Activated naive CD4-positive, alpha-beta T cell treated with anti-CD3 and anti-CD28 coated beads for 36 hours (primary cell): ENCODE data around the gene NCS1. TPM values are rescaled to one million over a fixed set of nuclear protein-coding genes. Genes with fewer than 3 reads are reported as not detected.
"Not testable (repeated sequence)": the region's sequence is repeated elsewhere in the genome, so short reads cannot be mapped to it uniquely, and the experiment has no call there.

Experiments used
- CTCF ChIA-PET: fragments of 350-600 bp; sonication (Branson Sonifier 250); formaldehyde crosslinking; loops from one replicate; lab custom pipeline; 2021; ENCODE audit warnings: antibody characterized with exemption; lab: Charles Lee
- DNase-seq: peaks from one replicate; pipeline ENCODE4 v3.0.0-alpha.2; 2020
- H3K27ac Mint-ChIP-seq: one replicate; pipeline ENCODE4 v1.8.0; 2021; ENCODE audit warnings: mild to moderate bottlenecking, mixed read lengths
- H3K27me3 Mint-ChIP-seq: one replicate; pipeline ENCODE4 v1.8.0; 2021; ENCODE audit warnings: low read depth, mixed read lengths
- H3K36me3 Mint-ChIP-seq: one replicate; pipeline ENCODE4 v1.8.0; 2021; ENCODE audit warnings: low read depth, mixed read lengths
- H3K4me1 Mint-ChIP-seq: one replicate; pipeline ENCODE4 v1.8.0; 2021; ENCODE audit warnings: low read depth, mixed read lengths
- H3K4me3 Mint-ChIP-seq: one replicate; pipeline ENCODE4 v1.8.0; 2021; ENCODE audit warnings: mild to moderate bottlenecking, moderate library complexity, mixed read lengths
- H3K9me3 Mint-ChIP-seq: one replicate; pipeline ENCODE4 v1.8.0; 2021; ENCODE audit warnings: mixed read lengths
- intact Hi-C: fragments of 100-400 bp; cut with micrococcal nuclease; formaldehyde crosslinking; loops from one replicate; pipeline ENCODE4 v1.15.1; 2023
- total RNA-seq, 2 experiments: library from RNA; stranded (reverse); gene quantifications; one replicate each; pipeline ENCODE4 v1.2.3, GENCODE V29; 2021

NCS1 gene
- total RNA-seq, 2 experiments from 2014 or later: 22.4 to 23.3 TPM

- peaks cover 8% of the 10 kb centered on the region for H3K4me1 Mint-ChIP-seq
- H3K36me3 Mint-ChIP-seq: no peaks in the 10 kb centered on the region
- H3K9me3 Mint-ChIP-seq: no peaks in the 10 kb centered on the region
- H3K4me3 Mint-ChIP-seq: no peak overlapping the region
- intact Hi-C loops: no loop called here
- CTCF ChIA-PET: no interaction called here
- DNase-seq: no peak
- peaks cover 56% of the 10 kb centered on the region for H3K27me3 Mint-ChIP-seq
- no peak overlapping the region for H3K27ac Mint-ChIP-seq
Observed at GRCh38 chr9:130266236-130267098, 94.3 kb downstream of the NCS1 start.

- H3K4me1 Mint-ChIP-seq: peaks cover 8% of the 10 kb centered on the region
- no peaks in the 10 kb centered on the region for H3K36me3 Mint-ChIP-seq
- no peak overlapping the region for H3K27ac Mint-ChIP-seq
- intact Hi-C loops: no loop called here
- CTCF ChIA-PET: interaction anchor here (0.9 kb wide), 1 partner anchor 160 kb away, joined by 3 read pairs; no protein-coding TSS in a partner anchor
- DNase-seq: no peak
- H3K4me3 Mint-ChIP-seq: no peak overlapping the region
- H3K27me3 Mint-ChIP-seq: peaks cover 48% of the 10 kb centered on the region
- no peaks in the 10 kb centered on the region for H3K9me3 Mint-ChIP-seq
Observed at GRCh38 chr9:130267930-130268329, 95.7 kb downstream of the NCS1 start.

DNA sequence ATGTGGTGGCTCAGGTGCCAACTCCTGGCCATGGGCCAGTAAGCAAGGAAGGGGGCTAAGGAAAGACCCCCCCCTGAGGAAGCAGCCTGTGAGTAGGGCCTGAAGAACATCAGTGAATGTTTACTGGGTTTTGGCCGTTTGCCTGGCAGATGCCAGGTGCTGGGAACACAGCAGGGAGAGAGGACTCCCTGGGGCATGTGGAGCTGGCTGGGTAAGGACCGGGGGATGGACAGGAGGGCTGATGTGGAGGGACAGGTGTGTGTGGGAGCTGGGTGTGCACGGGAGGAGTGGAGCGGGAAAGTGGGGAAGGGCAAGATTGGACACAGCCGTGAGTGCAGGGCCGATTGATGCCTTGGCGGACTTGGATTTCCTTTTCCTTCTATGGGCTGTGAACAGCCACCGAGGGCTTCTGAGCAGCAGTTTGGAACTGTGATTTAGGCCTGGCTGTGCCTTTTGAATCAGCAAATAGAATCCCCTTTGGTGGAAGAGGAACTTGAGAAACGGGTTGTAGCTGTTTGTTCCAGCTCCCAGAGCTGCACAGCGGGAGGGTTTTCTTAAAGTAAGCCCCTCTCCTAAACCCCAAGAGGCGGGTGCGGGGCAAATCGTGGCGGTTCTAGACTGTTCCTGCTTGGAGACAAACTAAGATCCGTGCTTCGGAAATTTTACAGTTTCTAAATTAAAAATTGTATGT lies 96.5 kb downstream of the NCS1 start:
- Mint-ChIP-seq H3K4me3 (no peak overlapping the region), H3K27me3 (peaks cover 42% of the 10 kb centered on the region), H3K27ac (no peak overlapping the region), H3K36me3 (no peaks in the 10 kb centered on the region), H3K4me1 (peaks cover 8% of the 10 kb centered on the region), H3K9me3 (no peaks in the 10 kb centered on the region)
- DNase-seq: no peak
- intact Hi-C loops: no loop called here
- CTCF ChIA-PET: interaction anchor here (0.9 kb wide), 1 partner anchor 161 kb away, joined by 3 read pairs; no protein-coding TSS in a partner anchor

GRCh38 chr9:130271473-130271872 lies 99.3 kb downstream of the NCS1 start:
- Mint-ChIP-seq H3K36me3 (no peaks in the 10 kb centered on the region), H3K4me1 (peaks cover 3% of the 10 kb centered on the region), H3K4me3 (no peak overlapping the region), H3K27me3 (peaks cover 31% of the 10 kb centered on the region), H3K27ac (no peak overlapping the region), H3K9me3 (no peaks in the 10 kb centered on the region)
- no peak for DNase-seq
- intact Hi-C loops: no loop called here
- CTCF ChIA-PET: no interaction called here

GRCh38 chr9:130275156-130275555 lies 103.0 kb downstream of the NCS1 start:
- peaks cover 12% of the 10 kb centered on the region for H3K27me3 Mint-ChIP-seq
- CTCF ChIA-PET: no interaction called here
- no peak overlapping the region for H3K27ac Mint-ChIP-seq
- no peaks in the 10 kb centered on the region for H3K4me1 Mint-ChIP-seq
- no peak for DNase-seq
- no peaks in the 10 kb centered on the region for H3K36me3 Mint-ChIP-seq
- intact Hi-C loops: no loop called here
- H3K4me3 Mint-ChIP-seq: no peak overlapping the region
- H3K9me3 Mint-ChIP-seq: no peaks in the 10 kb centered on the region

GRCh38 chr9:130276121-130276520 lies 103.9 kb downstream of the NCS1 start:
- no peaks in the 10 kb centered on the region for H3K9me3 Mint-ChIP-seq
- H3K4me1 Mint-ChIP-seq: no peaks in the 10 kb centered on the region
- H3K4me3 Mint-ChIP-seq: no peak overlapping the region
- no peak for DNase-seq
- no peak overlapping the region for H3K27ac Mint-ChIP-seq
- CTCF ChIA-PET: no interaction called here
- peaks cover 12% of the 10 kb centered on the region for H3K27me3 Mint-ChIP-seq
- H3K36me3 Mint-ChIP-seq: no peaks in the 10 kb centered on the region
- intact Hi-C loops: no loop called here

DNA sequence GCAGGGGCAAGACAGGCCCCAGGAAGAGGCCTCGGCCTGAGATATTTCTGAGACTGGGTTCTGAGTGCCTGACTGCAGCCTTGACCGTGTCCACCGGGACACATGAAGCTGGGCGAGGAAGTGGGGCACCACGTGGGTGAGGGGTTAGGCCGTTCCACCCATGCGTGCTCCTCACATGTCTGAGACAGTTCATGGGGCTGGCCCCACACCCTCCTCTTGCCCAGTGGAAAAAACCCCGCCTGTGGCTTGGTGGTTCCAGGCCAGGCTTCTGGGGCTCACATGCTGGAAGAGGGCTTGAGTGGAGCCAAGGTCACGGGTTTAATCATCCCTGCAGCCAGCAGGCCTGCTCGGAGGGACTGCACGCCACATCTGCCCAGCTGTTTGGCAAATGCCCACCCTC lies 104.8 kb downstream of the NCS1 start:
- no peaks in the 10 kb centered on the region for H3K9me3 Mint-ChIP-seq
- intact Hi-C loops: no loop called here
- no peak overlapping the region for H3K27ac Mint-ChIP-seq
- CTCF ChIA-PET: no interaction called here
- H3K4me1 Mint-ChIP-seq: no peaks in the 10 kb centered on the region
- H3K36me3 Mint-ChIP-seq: no peaks in the 10 kb centered on the region
- H3K27me3 Mint-ChIP-seq: peaks cover 14% of the 10 kb centered on the region
- DNase-seq: no peak
- H3K4me3 Mint-ChIP-seq: no peak overlapping the region

DNA sequence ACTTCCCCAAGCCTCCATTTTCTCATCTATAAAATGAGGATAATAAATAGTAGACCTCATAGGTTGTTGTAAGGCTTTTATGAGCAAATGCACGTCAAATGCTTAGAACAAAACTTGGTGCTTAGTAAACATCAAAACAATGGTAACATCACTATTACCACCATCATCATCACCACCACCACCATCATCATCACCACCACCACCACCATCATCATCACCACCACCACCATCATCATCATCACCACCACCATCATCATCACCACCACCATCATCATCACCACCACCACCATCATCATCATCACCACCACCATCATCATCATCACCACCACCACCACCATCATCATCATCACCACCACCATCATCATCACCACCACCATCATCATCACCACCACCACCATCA lies 105.3 kb downstream of the NCS1 start:
- DNase-seq, H3K27ac Mint-ChIP-seq, H3K4me3 Mint-ChIP-seq, H3K9me3 Mint-ChIP-seq, H3K36me3 Mint-ChIP-seq, CTCF ChIA-PET, H3K4me1 Mint-ChIP-seq, intact Hi-C loops: not testable (repeated sequence)
- peaks cover 17% of the 10 kb centered on the region for H3K27me3 Mint-ChIP-seq

DNA sequence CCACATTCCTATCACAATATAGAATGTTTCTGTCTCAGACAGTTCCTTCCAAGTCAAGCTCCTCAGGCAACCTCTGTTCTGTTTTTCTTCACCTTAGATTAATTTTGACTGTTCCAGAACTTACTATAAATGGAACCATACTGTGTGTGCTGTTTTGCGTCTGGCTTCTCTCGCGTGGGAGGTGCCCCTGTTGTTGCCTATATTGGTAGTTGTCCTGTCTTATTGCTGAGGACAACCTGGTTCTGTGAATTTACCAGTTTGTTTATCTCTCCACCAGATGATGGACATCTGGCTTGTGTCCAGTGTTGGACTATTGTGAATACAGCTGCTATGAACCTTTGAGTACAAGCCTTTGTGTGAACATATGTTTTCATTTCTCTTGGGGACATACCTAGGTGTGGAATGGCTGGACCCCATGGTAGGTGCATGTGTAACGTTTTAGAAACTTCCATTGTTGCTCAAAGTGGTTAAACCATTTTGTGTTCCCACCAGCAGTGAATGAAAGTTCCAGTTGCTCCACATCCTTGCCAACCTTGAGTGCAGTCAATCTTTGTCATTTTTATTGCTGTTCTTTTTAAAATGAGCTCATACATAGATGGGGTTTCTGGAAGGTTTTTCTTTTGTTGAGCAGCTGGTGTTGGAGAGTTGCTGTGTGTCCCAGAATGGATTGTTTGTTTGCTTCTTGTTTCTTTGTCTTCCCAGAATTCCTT lies 111.5 kb downstream of the NCS1 start:
- Mint-ChIP-seq H3K27ac (no peak overlapping the region), H3K27me3 (peaks cover 15% of the 10 kb centered on the region), H3K4me1 (no peaks in the 10 kb centered on the region), H3K9me3 (no peaks in the 10 kb centered on the region), H3K36me3 (no peaks in the 10 kb centered on the region), H3K4me3 (no peak overlapping the region)
- intact Hi-C loops: no loop called here
- no peak for DNase-seq
- CTCF ChIA-PET: no interaction called here

- intact Hi-C loops: no loop called here
- H3K4me3 Mint-ChIP-seq: no peak overlapping the region
- DNase-seq: no peak
- CTCF ChIA-PET: no interaction called here
- no peak overlapping the region for H3K27ac Mint-ChIP-seq
- H3K4me1 Mint-ChIP-seq: no peaks in the 10 kb centered on the region
- H3K9me3 Mint-ChIP-seq: no peaks in the 10 kb centered on the region
- peaks cover 18% of the 10 kb centered on the region for H3K27me3 Mint-ChIP-seq
- no peaks in the 10 kb centered on the region for H3K36me3 Mint-ChIP-seq
Observed at GRCh38 chr9:130284249-130284625, 112.0 kb downstream of the NCS1 start.

GRCh38 chr9:130284690-130285089 lies 112.5 kb downstream of the NCS1 start:
- Mint-ChIP-seq H3K9me3 (no peaks in the 10 kb centered on the region), H3K4me1 (no peaks in the 10 kb centered on the region), H3K36me3 (no peaks in the 10 kb centered on the region), H3K27ac (no peak overlapping the region), H3K4me3 (no peak overlapping the region), H3K27me3 (peaks cover 18% of the 10 kb centered on the region)
- intact Hi-C loops: no loop called here
- DNase-seq: no peak
- CTCF ChIA-PET: no interaction called here

DNA sequence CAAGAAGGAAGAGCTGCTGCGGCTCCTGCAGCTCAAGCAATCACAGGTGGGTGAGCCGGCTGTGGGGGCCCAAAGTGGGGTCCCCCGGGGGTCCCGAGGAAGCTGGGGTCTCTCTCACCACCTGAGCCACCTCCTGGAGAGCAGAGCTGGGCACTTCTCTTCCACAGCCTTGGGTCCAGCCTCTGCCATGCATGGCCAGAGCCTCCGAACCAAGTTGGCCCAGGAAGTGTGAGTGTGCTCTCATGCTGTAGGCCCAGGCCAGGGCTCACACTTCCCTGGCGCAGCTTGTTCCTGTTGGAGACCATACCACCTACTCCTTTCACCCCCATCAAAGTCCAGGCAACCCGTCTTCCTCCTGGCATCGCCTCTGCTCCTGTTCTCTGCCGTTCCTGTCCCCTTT lies 113.1 kb downstream of the NCS1 start:
- intact Hi-C loops: no loop called here
- H3K36me3 Mint-ChIP-seq: no peaks in the 10 kb centered on the region
- peaks cover 18% of the 10 kb centered on the region for H3K27me3 Mint-ChIP-seq
- no peak for DNase-seq
- H3K27ac Mint-ChIP-seq: no peak overlapping the region
- CTCF ChIA-PET: no interaction called here
- H3K4me3 Mint-ChIP-seq: no peak overlapping the region
- no peaks in the 10 kb centered on the region for H3K4me1 Mint-ChIP-seq
- H3K9me3 Mint-ChIP-seq: no peaks in the 10 kb centered on the region
